K562 (cell line): ENCODE data around the gene SLFNL1. TPM values are rescaled to one million over a fixed set of nuclear protein-coding genes. Genes with fewer than 3 reads are reported as not detected.

Source experiments
- CHD1 ChIP-seq: fragments of 200-600 bp; sonication (generic); IDR thresholded peaks from one replicate; pipeline ENCODE4 v1.6.1; 2012; ENCODE audit warnings: mild to moderate bottlenecking, moderate library complexity, low read length, inconsistent platforms
- CREB3 ChIP-seq: fragments of 450-650 bp; conservative IDR thresholded peaks from 2 replicates; pipeline ENCODE4 v1.6.1; 2016; ENCODE audit warnings: missing genetic modification characterization, low read depth, mild to moderate bottlenecking, missing compliant biosample characterization, moderate library complexity
- E2F5 ChIP-seq: sonication (generic); formaldehyde crosslinking; IDR thresholded peaks from 2 replicates; pipeline ENCODE4 v1.8.0; 2022; ENCODE audit warnings: mild to moderate bottlenecking, missing genetic modification reagents
- ID3 ChIP-seq, 2 experiments: fragments of 250-450 bp in 1 of 2; fragments of 450-650 bp in 1 of 2; sonication (Bioruptor Pico) in 1 of 2; IDR thresholded peaks; 2 replicates each; pipeline versions ENCODE4 v1.6.1 to v1.8.0; 2016 to 2021; ENCODE audit warnings: mild to moderate bottlenecking in 2 of 2, moderate library complexity in 2 of 2, missing compliant biosample characterization in 1 of 2, missing genetic modification characterization in 1 of 2
- JUND ChIP-seq, 2 experiments: IDR thresholded peaks; 2 replicates in 1 of 2; 3 replicates in 1 of 2; pipeline ENCODE4 v1.6.1; 2011; ENCODE audit warnings: borderline replicate concordance in 2 of 2, low read depth in 2 of 2, low read length in 2 of 2, improper control_type of control experiment in 1 of 2, missing biosample characterization in 1 of 2, missing genetic modification characterization in 1 of 2, missing genetic modification reagents in 1 of 2
- KLF16 ChIP-seq: IDR thresholded peaks from 2 replicates; pipeline ENCODE4 v1.6.1; 2016; ENCODE audit warnings: antibody characterized with exemption
- MCM5 ChIP-seq: fragments of 450-650 bp; IDR thresholded peaks from 2 replicates; pipeline ENCODE4 v1.6.1; 2016; ENCODE audit warnings: low read depth
- NCOA1 ChIP-seq: fragments of 450-650 bp; IDR thresholded peaks from 2 replicates; pipeline ENCODE4 v1.6.1; 2016; ENCODE audit warnings: low read depth
- NCOA6 ChIP-seq: fragments of 450-650 bp; IDR thresholded peaks from 2 replicates; pipeline ENCODE4 v1.6.1; 2017; ENCODE audit warnings: mild to moderate bottlenecking
- PHTF2 ChIP-seq: fragments of 250-450 bp; sonication (Bioruptor Pico); IDR thresholded peaks from 2 replicates; pipeline ENCODE4 v1.5.0; 2021; ENCODE audit warnings: mild to moderate bottlenecking
- POLR2A ChIP-seq: fragments of 450-650 bp; conservative IDR thresholded peaks from 2 replicates; pipeline ENCODE4 v1.6.1; 2016
- POLR2B ChIP-seq: fragments of 450-650 bp; IDR thresholded peaks from 2 replicates; pipeline ENCODE4 v1.6.1; 2018; ENCODE audit warnings: low read depth; ENCODE audit not compliant: partially characterized antibody
- PPARD ChIP-seq: fragments of 250-450 bp; sonication (Bioruptor Pico); IDR thresholded peaks from 2 replicates; pipeline ENCODE4 v1.8.0; 2022; ENCODE audit warnings: inconsistent platforms, mild to moderate bottlenecking, moderate library complexity
- PREB ChIP-seq: sonication (generic); formaldehyde crosslinking; IDR thresholded peaks from 2 replicates; pipeline ENCODE4 v1.8.1; 2023; ENCODE audit warnings: mild to moderate bottlenecking, missing genetic modification reagents
- SIN3A ChIP-seq, 2 experiments: fragments of 150-350 bp in 1 of 2; IDR thresholded peaks; 2 replicates each; pipeline ENCODE4 v1.6.1; 2011 to 2016; ENCODE audit warnings: borderline replicate concordance in 2 of 2, low read depth in 2 of 2, low read length in 2 of 2, mild to moderate bottlenecking in 2 of 2, moderate library complexity in 2 of 2; ENCODE audit not compliant: control insufficient read depth in 1 of 2
- SMC3 ChIP-seq: conservative IDR thresholded peaks from 2 replicates; pipeline ENCODE4 v1.6.1; 2011; ENCODE audit warnings: low read depth, low read length, improper control_type of control experiment; ENCODE audit not compliant: insufficient read depth
- TAF9B ChIP-seq: fragments of 450-650 bp; IDR thresholded peaks from 2 replicates; pipeline ENCODE4 v1.6.1; 2018; ENCODE audit warnings: mild to moderate bottlenecking; ENCODE audit not compliant: partially characterized antibody
- TCF3 ChIP-seq: sonication (generic); formaldehyde crosslinking; IDR thresholded peaks from 2 replicates; pipeline ENCODE4 v1.4.0; 2020; ENCODE audit warnings: mild to moderate bottlenecking, missing genetic modification reagents
- THRAP3 ChIP-seq: fragments of 450-650 bp; IDR thresholded peaks from 2 replicates; pipeline ENCODE4 v1.6.1; 2016; ENCODE audit warnings: mild to moderate bottlenecking, inconsistent platforms, borderline replicate concordance
- ZC3H8 ChIP-seq: fragments of 450-650 bp; IDR thresholded peaks from 2 replicates; pipeline ENCODE4 v1.6.1; 2017
- ZNF133 ChIP-seq: fragments of 250-450 bp; sonication (Bioruptor Pico); IDR thresholded peaks from 2 replicates; pipeline ENCODE4 v1.4.0; 2020; ENCODE audit warnings: mild to moderate bottlenecking
- ZNF143 ChIP-seq: sonication (generic); formaldehyde crosslinking; IDR thresholded peaks from 2 replicates; pipeline ENCODE4 v1.9.0; 2022; ENCODE audit warnings: mild to moderate bottlenecking, missing genetic modification reagents
- ZNF3 ChIP-seq: fragments of 250-450 bp; sonication (Bioruptor Pico); IDR thresholded peaks from 2 replicates; pipeline ENCODE4 v1.5.0; 2021; ENCODE audit warnings: mild to moderate bottlenecking, moderate library complexity
- ZNF316 ChIP-seq: fragments of 450-650 bp; IDR thresholded peaks from 2 replicates; pipeline ENCODE4 v1.6.1; 2016
- ZNF507 ChIP-seq: conservative IDR thresholded peaks from 2 replicates; pipeline ENCODE4 v1.6.1; 2017; ENCODE audit warnings: missing genetic modification characterization, missing compliant biosample characterization
- ZNF551 ChIP-seq: fragments of 250-450 bp; sonication (Bioruptor Pico); IDR thresholded peaks from 2 replicates; pipeline ENCODE4 v1.5.0; 2021; ENCODE audit warnings: mild to moderate bottlenecking, moderate library complexity
- ZNF76 ChIP-seq: fragments of 250-450 bp; sonication (Bioruptor Pico); IDR thresholded peaks from 2 replicates; pipeline ENCODE4 v1.4.0; 2020; ENCODE audit warnings: mild to moderate bottlenecking, moderate library complexity, borderline replicate concordance
- polyA plus RNA-seq, 8 experiments: library from polyadenylated mRNA; depleted of rRNA in 4 of 8; stranded (reverse) in 5 of 8; unstranded in 3 of 8; fragments of >200 nt; fragmentation: Nextera tagmentation in 2 of 8; fragmentation: Illumina TruSeq in 1 of 8; extraction: Ambion mirVana in 2 of 8; extraction: Trizol in 1 of 8; gene quantifications; 2 replicates each; pipeline versions ENCODE4 v1.2.1 to v1.2.3, GENCODE V29; 2011 to 2014; ENCODE audit warnings: inconsistent platforms in 1 of 8, missing spikeins in 1 of 8
- total RNA-seq, 7 experiments: library from RNA; depleted of rRNA in 6 of 7; stranded (reverse); fragments of >200 nt in 6 of 7; fragmentation: Illumina TruSeq in 2 of 7; extraction: Trizol in 2 of 7; gene quantifications; 2 replicates each; pipeline versions ENCODE4 v1.2.1 to v1.2.3, GENCODE V29; 2011 to 2021; ENCODE audit warnings: low replicate concordance in 1 of 7

The SLFNL1 gene
- total and polyA plus RNA-seq, 9 of the 15 experiments (the other 6 are each of a cell fraction or from before 2014, with no cell fraction given), result 0.05 to 0.14 (median 0.06) TPM; not detected in 5

GRCh38 chr1:40980453-40981121, 40.9 kb downstream of the SLFNL1 start (continued):
- no peak for TF ChIP-seq E2F5 (CRISPR knock-in tag)
- 0 out of 2 replicates have a peak, but pooled peaks have one; percentile 43 for TF ChIP-seq ZNF143 (CRISPR knock-in tag)
- TF ChIP-seq ID3 (CRISPR knock-in tag; IDR thresholded peaks at IDR 0.05), result no peak
- no peak for TF ChIP-seq ID3 (tag; IDR thresholded peaks at IDR 0.05)
- no peak for TF ChIP-seq CHD1
- no peak for TF ChIP-seq CREB3 (tag)
- no peak for TF ChIP-seq ZC3H8
- TF ChIP-seq NCOA6, result no peak
- no peak for TF ChIP-seq MCM5
- TF ChIP-seq JUND (IDR thresholded peaks at IDR 0.05; ENCODE audit: borderline replicate concordance, low read depth, low read length), result no peak
- TF ChIP-seq JUND (tag; IDR thresholded peaks at IDR 0.05; ENCODE audit: borderline replicate concordance, low read depth, low read length), result 0 out of 3 replicates have a peak, but pooled peaks have one; percentile 39
- TF ChIP-seq KLF16, result no peak
- no peak for TF ChIP-seq ZNF551 (CRISPR knock-in tag)
- no peak for TF ChIP-seq PREB (CRISPR knock-in tag)
- TF ChIP-seq TCF3, result 0 out of 2 replicates have a peak, but pooled peaks have one; percentile 9
- no peak for TF ChIP-seq ZNF133 (CRISPR knock-in tag)
- no peak for TF ChIP-seq ZNF3
- TF ChIP-seq TAF9B, result no peak
- no peak for TF ChIP-seq ZNF76 (CRISPR knock-in tag)
- no peak for TF ChIP-seq PPARD (CRISPR knock-in tag)
- TF ChIP-seq THRAP3, result no peak
- peak; percentile 69 for TF ChIP-seq POLR2A
- TF ChIP-seq SIN3A (IDR thresholded peaks at IDR 0.05; ENCODE audit: borderline replicate concordance in 2 of 2, control insufficient read depth in 1 of 2, low read depth in 2 of 2, low read length in 2 of 2), result peak in 1 of 2 experiments; percentile 50; a peak in 1 of 4 replicates
- TF ChIP-seq ZNF316, result 0 out of 2 replicates have a peak, but pooled peaks have one; percentile 1
- no peak for TF ChIP-seq ZNF507 (tag)
- TF ChIP-seq NCOA1, result 0 out of 2 replicates have a peak, but pooled peaks have one; percentile 48
- TF ChIP-seq POLR2B, result peak; percentile 53
- TF ChIP-seq PHTF2 (CRISPR knock-in tag), result no peak
- no peak for TF ChIP-seq SMC3
